ENCODE measurements around the gene CDK18. TPM values are rescaled to one million over a fixed set of nuclear protein-coding genes. Genes with fewer than 3 reads are reported as not detected.
"Not testable (repeated sequence)": the region's sequence is repeated elsewhere in the genome, so short reads cannot be mapped to it uniquely, and the experiment has no call there.

The CDK18 gene
- total RNA-seq, 1 donor, result 2.2 TPM

DNA sequence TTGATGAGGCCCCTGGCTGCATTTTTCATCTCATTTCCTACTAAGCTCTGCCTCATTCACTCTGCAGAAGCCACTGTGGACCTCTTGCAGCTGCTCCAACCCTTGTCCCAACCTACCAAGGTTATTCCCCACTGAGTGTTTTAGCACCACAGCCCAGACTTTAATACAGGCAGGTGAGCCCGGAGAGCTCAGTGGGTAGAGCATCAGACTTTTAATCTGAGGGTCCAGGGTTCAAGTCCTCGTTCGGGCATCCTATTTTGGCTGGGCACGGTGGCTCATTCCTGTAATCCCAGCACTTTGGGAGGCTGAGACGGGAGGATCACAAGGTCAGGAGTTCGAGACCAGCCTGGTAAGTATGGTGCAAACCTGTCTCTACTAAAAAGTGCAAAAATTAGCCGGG lies 30.5 kb upstream of the CDK18 start:
- no peak overlapping the region for H3K4me3 ChIP-seq (ENCODE audit: low read depth, low read length)
- DNase-seq (ENCODE audit: low read depth), result no peak
- TF ChIP-seq, protein P1, sequence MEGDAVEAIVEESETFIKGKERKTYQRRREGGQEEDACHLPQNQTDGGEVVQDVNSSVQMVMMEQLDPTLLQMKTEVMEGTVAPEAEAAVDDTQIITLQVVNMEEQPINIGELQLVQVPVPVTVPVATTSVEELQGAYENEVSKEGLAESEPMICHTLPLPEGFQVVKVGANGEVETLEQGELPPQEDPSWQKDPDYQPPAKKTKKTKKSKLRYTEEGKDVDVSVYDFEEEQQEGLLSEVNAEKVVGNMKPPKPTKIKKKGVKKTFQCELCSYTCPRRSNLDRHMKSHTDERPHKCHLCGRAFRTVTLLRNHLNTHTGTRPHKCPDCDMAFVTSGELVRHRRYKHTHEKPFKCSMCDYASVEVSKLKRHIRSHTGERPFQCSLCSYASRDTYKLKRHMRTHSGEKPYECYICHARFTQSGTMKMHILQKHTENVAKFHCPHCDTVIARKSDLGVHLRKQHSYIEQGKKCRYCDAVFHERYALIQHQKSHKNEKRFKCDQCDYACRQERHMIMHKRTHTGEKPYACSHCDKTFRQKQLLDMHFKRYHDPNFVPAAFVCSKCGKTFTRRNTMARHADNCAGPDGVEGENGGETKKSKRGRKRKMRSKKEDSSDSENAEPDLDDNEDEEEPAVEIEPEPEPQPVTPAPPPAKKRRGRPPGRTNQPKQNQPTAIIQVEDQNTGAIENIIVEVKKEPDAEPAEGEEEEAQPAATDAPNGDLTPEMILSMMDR (IDR thresholded peaks at IDR 0.05; ENCODE audit: insufficient read depth, low read depth, low read length), result no peak

GRCh38 chr1:205474571-205474970 lies 29.9 kb upstream of the CDK18 start:
- no peak for DNase-seq (ENCODE audit: low read depth)
- TF ChIP-seq, protein P1 (IDR thresholded peaks at IDR 0.05; ENCODE audit: insufficient read depth, low read depth, low read length), result no peak
- H3K4me3 ChIP-seq (ENCODE audit: low read depth, low read length), result no peak overlapping the region

DNA sequence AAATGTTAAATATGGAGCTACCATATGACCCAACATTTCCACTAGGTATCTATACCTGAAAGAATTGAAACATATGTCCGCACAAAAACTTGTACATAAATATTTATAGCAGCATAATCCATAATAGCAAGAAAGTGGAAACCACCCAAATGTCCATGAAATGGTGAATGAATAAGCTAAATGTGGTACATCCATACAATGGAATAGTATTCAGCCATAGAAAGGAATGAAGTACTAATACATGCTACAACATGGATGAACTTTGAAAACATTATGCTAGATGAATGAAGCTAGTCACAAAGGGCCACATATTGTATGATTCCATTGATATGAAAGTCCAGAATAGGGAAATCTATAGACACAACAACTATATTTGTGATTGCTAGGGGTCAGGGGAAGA lies 28.6 kb upstream of the CDK18 start:
- TF ChIP-seq, protein P1 (IDR thresholded peaks at IDR 0.05; ENCODE audit: insufficient read depth, low read depth, low read length), result no peak
- no peak for DNase-seq (ENCODE audit: low read depth)
- H3K4me3 ChIP-seq (ENCODE audit: low read depth, low read length), result no peak overlapping the region

- no peak overlapping the region for H3K4me3 ChIP-seq (ENCODE audit: low read depth, low read length)
- no peak for DNase-seq (ENCODE audit: low read depth)
- TF ChIP-seq, protein P1 (IDR thresholded peaks at IDR 0.05; ENCODE audit: insufficient read depth, low read depth, low read length), result no peak
These were observed 27.8 kb upstream of the CDK18 start for GRCh38 chr1:205476648-205477047.

- H3K4me3 ChIP-seq (ENCODE audit: low read depth, low read length), result no peak overlapping the region
- TF ChIP-seq, protein P1 (IDR thresholded peaks at IDR 0.05; ENCODE audit: insufficient read depth, low read depth, low read length), result no peak
These were observed 27.2 kb upstream of the CDK18 start for GRCh38 chr1:205477121-205477758.

GRCh38 chr1:205477759-205478247 lies 26.7 kb upstream of the CDK18 start:
- peak; percentile 4 for DNase-seq (ENCODE audit: low read depth)
- TF ChIP-seq, protein P1 (IDR thresholded peaks at IDR 0.05; ENCODE audit: insufficient read depth, low read depth, low read length), result no peak
- no peak overlapping the region for H3K4me3 ChIP-seq (ENCODE audit: low read depth, low read length)

More at GRCh38 chr1:205477121-205477758, 27.2 kb upstream of the CDK18 start:
- no peak for DNase-seq (ENCODE audit: low read depth)

- not testable (repeated sequence) for H3K4me3 ChIP-seq (ENCODE audit: low read depth, low read length); DNase-seq (ENCODE audit: low read depth)
These were observed 25.5 kb upstream of the CDK18 start for GRCh38 chr1:205478985-205479384.

Measured in fibroblast of villous mesenchyme (primary cell).